ENCODE results near the gene ARHGEF12.

- TF ChIP-seq CTCF (IDR thresholded peaks at IDR 0.05; ENCODE audit: low read depth, low read length) (no peak), EZH2phosphoT487 (IDR thresholded peaks at IDR 0.05; ENCODE audit: low read depth) (no peak)
Measured at GRCh38 chr11:120501440-120501839, 165.2 kb downstream of the ARHGEF12 start.

All from OCI-LY3 (cell line).